Breast epithelium (tissue), 4 donors: ENCODE results near the gene DPYD. TPM values are rescaled to one million over a fixed set of nuclear protein-coding genes. Genes with fewer than 3 reads are reported as not detected.

Experiments used
- DNase-seq, 2 donors: peaks; one replicate each; pipeline ENCODE4 v3.0.0-alpha.2; 2019; ENCODE audit warnings: low spot score in 2 of 2
- H3K27ac ChIP-seq, 2 donors: fragments of 200-600 bp; sonication (generic) in 1 of 2; one replicate each; pipeline ENCODE4 v1.5.1; 2016 to 2019; ENCODE audit warnings: mild to moderate bottlenecking in 1 of 2
- H3K27me3 ChIP-seq, 2 donors: fragments of 200-600 bp; sonication (generic) in 1 of 2; one replicate each; pipeline versions ENCODE4 v1.5.1 to v1.6.0; 2017 to 2019; ENCODE audit warnings: control low read depth in 1 of 2, mild to moderate bottlenecking in 1 of 2
- H3K36me3 ChIP-seq: fragments of 200-600 bp; one replicate; pipeline ENCODE4 v1.5.1; 2019
- H3K4me1 ChIP-seq, 2 donors: fragments of 200-600 bp; sonication (generic); one replicate each; pipeline ENCODE4 v1.5.1; 2016 to 2019; ENCODE audit warnings: control low read depth in 1 of 2
- H3K4me3 ChIP-seq, 3 donors: fragments of 200-600 bp; sonication (generic); 1 replicate in 2 of 3; 2 replicates in 1 of 3; pipeline ENCODE4 v1.5.1; 2016 to 2019; ENCODE audit warnings: mild to moderate bottlenecking in 3 of 3, moderate library complexity in 2 of 3
- H3K9me3 ChIP-seq, 2 donors: fragments of 200-600 bp; sonication (generic) in 1 of 2; one replicate each; pipeline ENCODE4 v1.5.1; 2016 to 2019; ENCODE audit warnings: control low read depth in 1 of 2
- POLR2A ChIP-seq: fragments of 450-650 bp; IDR thresholded peaks from one replicate; pipeline ENCODE4 v1.6.1; 2016; ENCODE audit warnings: antibody characterized with exemption, mild to moderate bottlenecking, moderate library complexity
- POLR2AphosphoS5 ChIP-seq, 3 donors: sonication (generic); formaldehyde crosslinking; IDR thresholded peaks; one replicate each; pipeline ENCODE4 v1.6.1; 2017; ENCODE audit warnings: antibody characterized with exemption in 3 of 3
- intact Hi-C: fragments of 100-400 bp; cut with DNase I; formaldehyde crosslinking; loops from one replicate; pipeline ENCODE4 v1.15.1; 2023; ENCODE audit warnings: low total_unique reads
- total RNA-seq, 3 donors: library from RNA; depleted of rRNA; stranded (reverse); fragments of >200 nt; gene quantifications; one replicate each; pipeline ENCODE4 v1.1.0, GENCODE V29; 2016
- TF ChIP-seq, protein P1 (sequence below), 3 donors: fragments of 450-650 bp; IDR thresholded peaks; one replicate each; pipeline ENCODE4 v1.5.1; 2016 to 2017; ENCODE audit warnings: antibody characterized with exemption in 3 of 3, mild to moderate bottlenecking in 3 of 3, moderate library complexity in 3 of 3

Gene DPYD
- total RNA-seq, 3 donors from 2014 or later: 56.4 to 95.1 (median 58.1) TPM

DNA sequence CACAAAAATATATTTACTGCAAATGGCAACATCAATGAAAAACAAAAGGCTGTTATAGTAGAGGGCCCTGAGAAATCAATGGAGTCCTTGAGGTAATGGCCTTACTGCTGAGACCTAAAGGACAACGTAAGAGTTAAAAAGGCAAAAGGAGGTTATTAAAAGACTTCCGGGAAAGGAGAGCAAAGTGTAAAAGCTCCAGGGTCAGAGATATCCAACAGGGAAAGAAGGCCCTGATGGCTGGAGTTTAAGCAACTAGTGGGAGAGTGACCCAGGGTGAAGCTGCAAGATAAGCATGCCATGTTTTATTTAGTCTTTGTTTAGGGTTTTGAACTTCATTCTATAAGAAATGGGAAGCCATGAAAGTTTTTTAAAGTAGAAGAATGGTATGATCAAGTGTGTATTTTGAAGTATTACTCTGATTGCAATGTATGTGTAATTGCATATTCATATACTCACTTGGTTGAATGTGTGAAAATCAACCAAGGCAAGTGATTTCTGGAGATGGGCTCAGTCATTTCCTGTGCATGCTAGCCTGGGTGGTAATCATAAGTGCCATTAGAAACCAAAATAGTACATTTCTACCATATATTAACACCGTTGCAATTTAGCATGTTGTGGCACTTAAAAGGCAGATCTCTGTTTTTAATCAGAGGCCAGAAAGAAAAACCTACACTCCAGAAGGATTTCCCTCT lies 5.3 kb upstream of the DPYD start:
- Histone ChIP-seq H3K36me3 (no peaks in the 10 kb centered on the region), H3K9me3 (no peaks in the 10 kb centered on the region), H3K27ac (no peak overlapping the region), H3K27me3 (no peaks in the 10 kb centered on the region), H3K4me3 (no peak overlapping the region), H3K4me1 (no peaks in the 10 kb centered on the region)
- TF ChIP-seq, protein P1, sequence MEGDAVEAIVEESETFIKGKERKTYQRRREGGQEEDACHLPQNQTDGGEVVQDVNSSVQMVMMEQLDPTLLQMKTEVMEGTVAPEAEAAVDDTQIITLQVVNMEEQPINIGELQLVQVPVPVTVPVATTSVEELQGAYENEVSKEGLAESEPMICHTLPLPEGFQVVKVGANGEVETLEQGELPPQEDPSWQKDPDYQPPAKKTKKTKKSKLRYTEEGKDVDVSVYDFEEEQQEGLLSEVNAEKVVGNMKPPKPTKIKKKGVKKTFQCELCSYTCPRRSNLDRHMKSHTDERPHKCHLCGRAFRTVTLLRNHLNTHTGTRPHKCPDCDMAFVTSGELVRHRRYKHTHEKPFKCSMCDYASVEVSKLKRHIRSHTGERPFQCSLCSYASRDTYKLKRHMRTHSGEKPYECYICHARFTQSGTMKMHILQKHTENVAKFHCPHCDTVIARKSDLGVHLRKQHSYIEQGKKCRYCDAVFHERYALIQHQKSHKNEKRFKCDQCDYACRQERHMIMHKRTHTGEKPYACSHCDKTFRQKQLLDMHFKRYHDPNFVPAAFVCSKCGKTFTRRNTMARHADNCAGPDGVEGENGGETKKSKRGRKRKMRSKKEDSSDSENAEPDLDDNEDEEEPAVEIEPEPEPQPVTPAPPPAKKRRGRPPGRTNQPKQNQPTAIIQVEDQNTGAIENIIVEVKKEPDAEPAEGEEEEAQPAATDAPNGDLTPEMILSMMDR (IDR thresholded peaks at IDR 0.05): no peak
- TF ChIP-seq POLR2A (no peak), POLR2AphosphoS5 (IDR thresholded peaks at IDR 0.05) (no peak)
- intact Hi-C loops: no loop called here
- DNase-seq: no peak

DNA sequence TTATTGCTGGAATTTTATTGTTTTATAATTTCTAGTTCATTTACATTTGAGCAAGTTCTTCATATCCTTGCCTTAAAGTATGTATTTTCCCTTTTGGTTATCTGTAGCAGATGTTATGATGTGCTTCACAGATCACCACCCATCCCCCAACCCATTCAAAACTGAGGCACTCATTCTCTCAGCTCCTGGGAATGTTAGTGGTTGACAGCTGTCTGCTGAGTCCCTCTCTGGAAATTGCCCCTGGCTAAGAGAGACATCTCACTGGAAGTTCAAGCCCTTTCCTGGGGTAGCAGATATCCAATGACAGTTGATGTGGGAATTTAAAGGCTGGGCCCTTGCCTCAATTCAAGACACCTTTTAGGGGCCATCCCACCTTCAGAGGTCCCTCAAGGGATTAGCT lies 4.3 kb upstream of the DPYD start:
- no peak overlapping the region for H3K27ac ChIP-seq
- H3K36me3 ChIP-seq: no peaks in the 10 kb centered on the region
- TF ChIP-seq, protein P1 (IDR thresholded peaks at IDR 0.05): no peak
- no peaks in the 10 kb centered on the region for H3K9me3 ChIP-seq
- no peak overlapping the region for H3K4me3 ChIP-seq
- no peak for DNase-seq
- H3K4me1 ChIP-seq: no peaks in the 10 kb centered on the region
- no peaks in the 10 kb centered on the region for H3K27me3 ChIP-seq
- intact Hi-C loops: no loop called here

DNA sequence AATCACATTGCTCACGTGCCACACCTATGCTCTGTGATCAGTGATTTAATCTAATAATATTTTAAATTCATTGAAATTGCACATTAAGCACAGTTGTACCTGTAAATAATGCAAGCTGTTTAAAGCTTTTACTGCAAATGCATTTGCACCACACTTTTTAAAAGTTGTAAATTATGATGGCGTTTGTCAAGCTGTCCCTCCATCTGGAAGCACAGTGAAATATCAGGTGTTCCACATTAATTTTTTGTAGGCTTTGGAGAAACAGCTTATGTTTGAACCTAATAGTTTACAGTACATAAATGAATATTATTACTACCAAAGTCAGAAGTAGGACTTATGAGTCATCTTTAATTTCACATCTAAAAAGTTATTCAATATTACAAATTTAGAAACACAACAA lies 3.0 kb upstream of the DPYD start:
- no peak for DNase-seq
- intact Hi-C loops: no loop called here
- H3K36me3 ChIP-seq: no peaks in the 10 kb centered on the region
- no peak for TF ChIP-seq POLR2A
- TF ChIP-seq, protein P1 (IDR thresholded peaks at IDR 0.05): no peak
- H3K4me1 ChIP-seq: no peaks in the 10 kb centered on the region
- H3K4me3 ChIP-seq: no peak overlapping the region
- no peaks in the 10 kb centered on the region for H3K27me3 ChIP-seq
- no peak overlapping the region for H3K27ac ChIP-seq
- H3K9me3 ChIP-seq: no peaks in the 10 kb centered on the region

DNA sequence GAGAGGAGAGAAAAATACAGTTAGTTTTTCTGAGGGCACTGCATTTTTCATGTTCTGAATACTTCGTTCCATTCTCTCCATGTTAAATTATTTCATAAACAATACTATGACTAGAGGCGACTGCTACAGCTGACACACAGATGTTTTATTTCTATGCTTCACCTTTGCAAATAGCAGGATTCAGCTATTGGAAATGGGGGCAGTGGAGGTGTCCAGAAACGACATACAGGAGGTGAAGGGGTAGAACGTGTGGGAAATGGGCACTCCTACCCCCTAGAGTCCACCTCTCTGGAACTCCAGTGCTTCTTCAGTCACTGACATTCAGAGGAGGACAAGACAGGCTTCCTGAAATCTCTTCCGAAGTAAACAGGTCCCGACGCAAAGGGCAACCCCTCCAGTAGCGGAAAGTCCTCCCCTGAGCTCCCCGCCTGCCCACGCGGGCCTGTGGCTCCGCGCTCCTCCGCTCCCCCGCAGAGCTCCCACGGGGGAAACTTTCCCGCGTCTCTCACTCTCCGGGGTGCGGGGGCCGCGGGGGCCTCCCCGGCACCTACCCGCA lies 480 bp downstream of the DPYD start:
- TF ChIP-seq, protein P1 (IDR thresholded peaks at IDR 0.05): no peak
- no peak for TF ChIP-seq POLR2AphosphoS5 (IDR thresholded peaks at IDR 0.05)
- TF ChIP-seq POLR2A: no peak
- Histone ChIP-seq H3K36me3 (no peaks in the 10 kb centered on the region), H3K27ac (peak overlapping the region; percentile 95 to 96), H3K27me3 (no peaks in the 10 kb centered on the region), H3K9me3 (no peaks in the 10 kb centered on the region), H3K4me3 (peak overlapping the region; percentile 77 to 97 (median 95)), H3K4me1 (no peaks in the 10 kb centered on the region)
- intact Hi-C loops: no loop called here
- DNase-seq: no peak

DNA sequence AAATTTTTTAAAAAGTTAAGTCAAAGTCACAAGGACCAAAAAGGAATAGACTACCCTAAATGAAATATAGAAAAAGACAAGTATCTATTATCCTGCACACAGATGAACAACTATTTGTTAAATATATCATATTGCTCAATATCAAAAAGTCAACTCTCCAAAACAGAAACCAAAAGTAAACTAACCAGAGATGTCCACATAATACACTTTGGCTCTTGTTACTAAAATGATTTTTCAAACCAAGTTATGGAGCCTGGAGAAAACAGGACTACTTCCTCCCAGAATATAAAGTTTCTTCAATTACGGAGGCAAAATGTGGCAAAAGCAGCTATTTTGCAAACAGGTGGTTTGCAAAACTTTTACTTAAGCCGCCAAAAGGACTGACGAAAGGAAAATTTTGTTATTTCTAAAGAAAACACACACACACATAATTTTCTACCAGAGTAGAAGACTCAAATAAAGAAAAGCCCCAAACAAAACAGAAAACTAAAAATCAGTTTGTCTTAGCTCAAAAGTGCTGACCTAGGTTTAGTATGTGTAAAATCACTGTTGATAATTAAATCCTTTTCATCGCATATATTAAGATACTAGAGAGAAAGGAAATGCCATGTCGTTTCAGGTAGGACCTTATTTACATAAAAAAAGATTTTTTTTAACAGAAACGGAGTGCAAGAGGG lies 1.1 kb downstream of the DPYD start:
- Histone ChIP-seq H3K27me3 (no peaks in the 10 kb centered on the region), H3K36me3 (no peaks in the 10 kb centered on the region), H3K4me1 (no peaks in the 10 kb centered on the region), H3K4me3 (peak overlapping the region; percentile 77 to 97 (median 95)), H3K9me3 (no peaks in the 10 kb centered on the region), H3K27ac (peak overlapping the region; percentile 95 to 96)
- TF ChIP-seq POLR2AphosphoS5 (IDR thresholded peaks at IDR 0.05) (no peak), POLR2A (no peak)
- TF ChIP-seq, protein P1 (IDR thresholded peaks at IDR 0.05): no peak
- intact Hi-C loops: no loop called here
- no peak for DNase-seq
